Measurements from ENCODE around the gene MED13L. TPM values are rescaled to one million over a fixed set of nuclear protein-coding genes. Genes with fewer than 3 reads are reported as not detected.
A peak's percentile ranks its signal among the peaks of the same experiment; 100 is the strongest.

The MED13L gene
- total and polyA plus RNA-seq, 8 donors = 92.4 to 123 (median 97.0) TPM

DNA sequence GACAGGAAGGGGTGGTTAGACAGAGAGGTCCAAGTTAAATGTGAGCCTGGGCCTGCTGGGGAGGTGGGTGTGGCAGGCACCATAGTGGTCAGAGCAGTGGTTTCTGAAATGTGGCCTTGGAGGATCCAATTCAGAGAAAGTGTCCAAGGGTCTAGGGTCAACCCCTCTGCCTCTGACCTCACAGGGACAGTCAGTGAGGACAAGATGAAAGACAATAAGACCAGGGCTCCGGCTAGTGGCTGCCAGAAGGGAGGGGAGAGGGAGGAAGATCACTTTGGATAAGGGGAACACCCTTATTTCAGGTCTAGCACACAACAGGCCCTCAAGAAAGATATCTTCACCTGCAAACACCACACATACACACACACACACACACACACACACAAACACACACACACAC is 335.1 kb downstream of the MED13L start:
- peaks cover 0 to 11% of the 10 kb centered on the region in 2 donors for H3K9me3 ChIP-seq
- no peaks in the 10 kb centered on the region for H3K4me1 ChIP-seq
- H3K36me3 ChIP-seq = no peaks in the 10 kb centered on the region
- no peak overlapping the region for H3K27ac ChIP-seq
- intact Hi-C loops (cut with DNase I) = no loop called here
- TF ChIP-seq, protein P1, sequence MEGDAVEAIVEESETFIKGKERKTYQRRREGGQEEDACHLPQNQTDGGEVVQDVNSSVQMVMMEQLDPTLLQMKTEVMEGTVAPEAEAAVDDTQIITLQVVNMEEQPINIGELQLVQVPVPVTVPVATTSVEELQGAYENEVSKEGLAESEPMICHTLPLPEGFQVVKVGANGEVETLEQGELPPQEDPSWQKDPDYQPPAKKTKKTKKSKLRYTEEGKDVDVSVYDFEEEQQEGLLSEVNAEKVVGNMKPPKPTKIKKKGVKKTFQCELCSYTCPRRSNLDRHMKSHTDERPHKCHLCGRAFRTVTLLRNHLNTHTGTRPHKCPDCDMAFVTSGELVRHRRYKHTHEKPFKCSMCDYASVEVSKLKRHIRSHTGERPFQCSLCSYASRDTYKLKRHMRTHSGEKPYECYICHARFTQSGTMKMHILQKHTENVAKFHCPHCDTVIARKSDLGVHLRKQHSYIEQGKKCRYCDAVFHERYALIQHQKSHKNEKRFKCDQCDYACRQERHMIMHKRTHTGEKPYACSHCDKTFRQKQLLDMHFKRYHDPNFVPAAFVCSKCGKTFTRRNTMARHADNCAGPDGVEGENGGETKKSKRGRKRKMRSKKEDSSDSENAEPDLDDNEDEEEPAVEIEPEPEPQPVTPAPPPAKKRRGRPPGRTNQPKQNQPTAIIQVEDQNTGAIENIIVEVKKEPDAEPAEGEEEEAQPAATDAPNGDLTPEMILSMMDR (IDR thresholded peaks at IDR 0.05) = no peak
- H3K27me3 ChIP-seq = no peaks in the 10 kb centered on the region
- DNase-seq (no peak), ATAC-seq (no peak)
- H3K4me3 ChIP-seq = no peak overlapping the region

DNA sequence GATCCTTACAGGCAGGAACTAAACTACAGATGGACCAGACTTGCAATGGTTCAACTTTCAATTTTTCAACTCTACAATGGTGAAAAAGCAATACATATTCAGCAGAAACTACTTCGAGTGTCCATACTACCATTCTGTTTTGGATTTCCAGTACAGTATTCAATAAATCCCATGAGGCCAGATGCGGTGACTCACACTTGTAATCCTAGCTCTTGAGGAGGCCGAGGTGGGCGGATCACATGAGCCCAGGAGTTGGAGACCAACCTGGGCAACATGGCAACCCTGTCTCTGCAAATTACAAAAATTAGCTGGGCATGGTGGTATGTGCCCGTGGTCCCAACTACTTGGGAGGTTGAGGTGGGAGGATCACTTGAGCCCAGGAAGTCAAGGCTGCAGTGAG is 336.1 kb downstream of the MED13L start:
- H3K36me3 ChIP-seq = no peaks in the 10 kb centered on the region
- no peak overlapping the region for H3K27ac ChIP-seq
- intact Hi-C loops (cut with DNase I) = no loop called here
- H3K9me3 ChIP-seq = peaks cover 0 to 11% of the 10 kb centered on the region in 2 donors
- no peak for DNase-seq
- ATAC-seq = no peak
- TF ChIP-seq, protein P1 (IDR thresholded peaks at IDR 0.05) = no peak
- no peaks in the 10 kb centered on the region for H3K4me1 ChIP-seq
- H3K27me3 ChIP-seq = no peaks in the 10 kb centered on the region
- H3K4me3 ChIP-seq = no peak overlapping the region

DNA sequence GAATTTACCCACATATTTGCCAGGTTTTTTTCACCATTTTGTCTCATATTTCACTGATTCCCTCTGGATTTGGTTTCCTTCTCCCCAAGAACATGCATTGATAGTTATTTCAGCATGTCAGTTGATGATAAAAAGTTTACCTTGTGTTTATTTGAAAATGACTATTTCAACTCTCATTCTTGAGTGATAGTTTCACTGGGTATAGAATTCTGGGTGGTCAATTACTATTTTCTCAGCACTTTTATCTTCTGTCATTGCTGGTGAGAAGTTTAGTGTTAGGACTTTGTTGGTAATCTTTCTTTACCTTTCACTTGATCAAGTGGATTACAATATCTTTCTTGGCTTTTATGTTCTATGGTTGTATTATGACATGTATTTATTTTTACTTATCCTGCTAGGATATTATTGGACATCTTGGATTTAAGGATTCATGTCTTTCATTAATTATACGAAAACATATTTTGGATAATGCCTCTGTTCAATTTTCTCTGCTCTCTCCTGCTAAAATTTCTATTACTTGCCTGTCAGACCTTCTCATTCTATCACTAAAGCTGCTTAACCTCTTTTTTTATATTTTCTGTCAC is 338.6 kb downstream of the MED13L start:
- DNase-seq (no peak), ATAC-seq (no peak)
- Histone ChIP-seq H3K4me3 (no peak overlapping the region), H3K36me3 (no peaks in the 10 kb centered on the region), H3K27me3 (no peaks in the 10 kb centered on the region), H3K27ac (no peak overlapping the region), H3K4me1 (no peaks in the 10 kb centered on the region), H3K9me3 (peaks cover 0 to 11% of the 10 kb centered on the region in 2 donors)
- intact Hi-C loops (cut with DNase I) = no loop called here
- TF ChIP-seq, protein P1 (IDR thresholded peaks at IDR 0.05) = no peak

DNA sequence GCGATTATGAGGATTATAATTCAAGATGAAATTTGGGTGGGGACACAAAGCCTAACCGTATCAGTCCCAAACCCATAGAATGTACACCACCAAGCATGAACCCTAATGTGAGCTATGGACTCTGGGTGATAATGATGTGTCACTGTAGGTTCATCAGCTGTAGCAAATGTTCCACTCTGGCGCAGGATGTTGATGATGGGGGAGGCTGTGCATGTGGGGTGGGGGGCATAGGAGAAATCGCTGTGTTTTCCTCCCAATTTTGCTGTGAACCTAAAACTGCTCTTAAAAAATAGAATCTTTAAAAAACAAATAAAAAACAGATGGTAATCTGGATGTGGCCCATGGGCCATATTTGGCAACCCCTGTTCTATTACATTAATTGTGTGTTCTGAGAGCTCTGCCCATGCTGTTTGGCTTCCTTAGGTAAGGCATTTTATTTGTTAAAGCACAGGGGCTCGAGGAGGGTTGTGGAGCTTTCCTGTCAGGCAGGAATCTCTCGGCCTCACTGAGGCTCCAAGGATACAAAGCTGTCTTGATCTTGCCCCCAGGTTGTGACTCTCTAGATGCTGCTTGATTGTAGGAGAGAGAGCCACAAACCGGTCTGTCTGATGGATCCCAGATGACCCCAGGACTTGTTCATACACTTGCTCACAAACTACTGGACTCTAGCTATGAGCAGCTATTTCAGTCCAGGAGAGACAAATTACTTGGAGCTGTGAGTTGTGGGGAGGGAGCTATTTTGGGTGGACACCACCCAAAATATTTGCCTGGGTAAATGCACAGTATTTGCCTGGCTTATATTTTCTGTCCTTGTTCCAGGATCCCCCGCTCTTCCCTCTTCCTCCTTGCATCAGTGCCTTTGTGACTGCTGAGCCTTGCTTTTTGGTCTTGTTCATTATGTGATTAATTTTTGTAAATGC is 340.2 kb downstream of the MED13L start:
- no peaks in the 10 kb centered on the region for H3K27me3 ChIP-seq
- ATAC-seq = no peak
- H3K36me3 ChIP-seq = no peaks in the 10 kb centered on the region
- no peaks in the 10 kb centered on the region for H3K4me1 ChIP-seq
- no peak overlapping the region for H3K27ac ChIP-seq
- peaks cover 0 to 11% of the 10 kb centered on the region in 2 donors for H3K9me3 ChIP-seq
- intact Hi-C loops (cut with DNase I) = no loop called here
- DNase-seq = peak in 2 of 4 donors; percentile 51 to 57
- H3K4me3 ChIP-seq = no peak overlapping the region
- TF ChIP-seq, protein P1 (IDR thresholded peaks at IDR 0.05) = no peak

DNA sequence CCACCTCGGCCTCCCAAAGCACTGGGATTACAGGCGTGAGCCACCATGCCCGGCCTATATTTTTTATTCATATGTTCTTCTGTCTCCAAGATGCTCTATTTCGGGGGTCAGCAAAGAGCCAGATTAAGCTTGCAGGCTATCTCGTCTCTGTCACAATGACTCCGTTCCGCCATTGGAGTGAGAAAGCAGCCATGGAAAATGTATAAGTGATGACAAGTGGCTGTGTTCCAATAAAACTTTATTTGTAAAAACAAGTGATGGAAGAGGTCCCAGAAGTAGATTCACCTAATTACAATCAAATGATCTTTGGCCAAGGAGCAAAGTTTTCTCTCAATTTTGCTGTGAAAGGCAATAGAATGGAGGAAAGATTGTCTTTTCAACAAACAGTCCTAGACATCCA is 342.6 kb downstream of the MED13L start:
- intact Hi-C loops (cut with DNase I) = no loop called here
- peaks cover 0 to 10% of the 10 kb centered on the region in 2 donors for H3K9me3 ChIP-seq
- DNase-seq (no peak), ATAC-seq (no peak)
- no peak overlapping the region for H3K4me3 ChIP-seq
- H3K4me1 ChIP-seq = no peaks in the 10 kb centered on the region
- TF ChIP-seq, protein P1 (IDR thresholded peaks at IDR 0.05) = no peak
- no peak overlapping the region for H3K27ac ChIP-seq
- H3K27me3 ChIP-seq = peaks cover 0 to 8% of the 10 kb centered on the region in 2 donors
- H3K36me3 ChIP-seq = no peaks in the 10 kb centered on the region

Measured in left lung (tissue), 10 donors.